Measurements from ENCODE around the gene ZNF92.

The ZNF92 gene

DNA sequence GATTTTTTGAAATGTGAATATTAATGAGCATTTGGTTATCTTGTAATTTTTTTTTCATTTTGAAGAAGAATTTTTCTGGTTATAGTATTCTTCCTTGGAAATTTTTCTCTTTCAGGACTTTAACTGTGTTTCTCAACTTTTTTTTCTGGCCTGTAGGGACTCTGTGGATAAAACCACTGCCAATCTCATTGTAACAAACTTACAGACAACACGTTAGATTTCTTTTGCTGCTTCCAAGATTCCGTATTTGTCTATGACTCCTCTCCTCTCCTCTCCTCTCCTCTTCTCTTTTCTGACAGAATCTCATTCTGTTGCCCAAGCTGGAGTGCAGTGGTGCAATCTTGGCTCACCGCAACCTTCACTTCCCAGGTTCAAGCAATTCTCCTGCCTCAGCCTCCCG lies 19.4 kb upstream of the ZNF92 start:
- DNase-seq (ENCODE audit: extremely low spot score): no peak
- no peak for TF ChIP-seq SUZ12 (IDR thresholded peaks at IDR 0.05)
- TF ChIP-seq, protein P1, sequence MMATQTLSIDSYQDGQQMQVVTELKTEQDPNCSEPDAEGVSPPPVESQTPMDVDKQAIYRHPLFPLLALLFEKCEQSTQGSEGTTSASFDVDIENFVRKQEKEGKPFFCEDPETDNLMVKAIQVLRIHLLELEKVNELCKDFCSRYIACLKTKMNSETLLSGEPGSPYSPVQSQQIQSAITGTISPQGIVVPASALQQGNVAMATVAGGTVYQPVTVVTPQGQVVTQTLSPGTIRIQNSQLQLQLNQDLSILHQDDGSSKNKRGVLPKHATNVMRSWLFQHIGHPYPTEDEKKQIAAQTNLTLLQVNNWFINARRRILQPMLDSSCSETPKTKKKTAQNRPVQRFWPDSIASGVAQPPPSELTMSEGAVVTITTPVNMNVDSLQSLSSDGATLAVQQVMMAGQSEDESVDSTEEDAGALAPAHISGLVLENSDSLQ (IDR thresholded peaks at IDR 0.05): no peak
- no peak for TF ChIP-seq HDGF (IDR thresholded peaks at IDR 0.05; ENCODE audit: borderline replicate concordance)
- no peak for TF ChIP-seq TARDBP (IDR thresholded peaks at IDR 0.05)
- no peak for TF ChIP-seq L3MBTL2 (conservative IDR thresholded peaks at IDR 0.05)
- TF ChIP-seq LEF1 (IDR thresholded peaks at IDR 0.05; ENCODE audit: borderline replicate concordance): no peak
- TF ChIP-seq ELF4 (IDR thresholded peaks at IDR 0.05): no peak
- no peak for TF ChIP-seq ARNT (IDR thresholded peaks at IDR 0.05)
- no peak for TF ChIP-seq NFRKB (IDR thresholded peaks at IDR 0.05)
- ChIA-PET POLR2A (no interaction called here), CTCF (no interaction called here)

DNA sequence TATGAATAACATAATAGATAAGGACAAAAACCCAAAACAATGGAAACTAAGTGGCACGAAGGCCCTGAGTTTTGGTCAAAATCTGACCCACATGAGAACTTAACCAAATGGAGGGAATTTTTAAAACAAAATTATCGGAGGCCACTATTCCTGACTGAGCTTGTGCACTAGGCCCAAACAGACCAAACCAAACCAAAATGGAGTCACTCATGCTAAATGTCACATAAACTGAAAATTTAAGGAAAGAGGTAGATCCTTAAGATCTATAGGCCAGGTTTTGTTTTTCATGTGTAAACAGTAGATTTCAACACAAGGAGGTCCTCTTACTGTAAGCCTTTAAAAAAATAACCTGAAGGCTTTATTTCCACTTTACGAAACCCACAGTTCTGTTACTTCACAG lies 3.8 kb upstream of the ZNF92 start:
- TF ChIP-seq HDGF (IDR thresholded peaks at IDR 0.05; ENCODE audit: borderline replicate concordance): no peak
- TF ChIP-seq TARDBP (IDR thresholded peaks at IDR 0.05): no peak
- TF ChIP-seq ARNT (IDR thresholded peaks at IDR 0.05): no peak
- TF ChIP-seq, protein P1 (IDR thresholded peaks at IDR 0.05): no peak
- no peak for TF ChIP-seq SP1 (IDR thresholded peaks at IDR 0.05)
- no peak for TF ChIP-seq LEF1 (IDR thresholded peaks at IDR 0.05; ENCODE audit: borderline replicate concordance)
- ChIA-PET POLR2A (no interaction called here), CTCF (no interaction called here)
- no peak for DNase-seq (ENCODE audit: extremely low spot score)

DNA sequence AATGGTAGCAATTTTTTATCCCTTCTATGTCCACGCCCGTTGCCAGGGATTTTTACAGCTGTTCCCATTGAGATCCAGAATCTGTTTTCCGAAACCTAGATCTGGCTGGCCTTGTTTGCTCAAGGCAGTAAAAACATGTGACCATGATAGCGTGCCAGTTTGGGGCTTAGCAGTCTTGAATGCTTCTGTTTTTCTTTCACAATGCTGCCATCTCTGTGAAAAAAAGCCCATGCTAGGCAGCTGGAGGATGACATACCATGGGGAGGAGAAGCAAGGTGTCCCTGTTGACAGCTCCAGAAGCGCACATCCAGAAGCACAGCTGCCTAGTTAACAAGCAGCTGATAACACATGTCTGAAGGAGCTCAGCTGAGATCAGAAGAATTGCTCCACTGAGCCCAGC lies 2.2 kb upstream of the ZNF92 start:
- POLR2A ChIA-PET: no interaction called here
- CTCF ChIA-PET: no interaction called here
- no peak for TF ChIP-seq HDGF (IDR thresholded peaks at IDR 0.05; ENCODE audit: borderline replicate concordance)
- TF ChIP-seq ELF4 (IDR thresholded peaks at IDR 0.05): no peak
- TF ChIP-seq TARDBP (IDR thresholded peaks at IDR 0.05): no peak
- TF ChIP-seq SUZ12 (IDR thresholded peaks at IDR 0.05): no peak
- no peak for TF ChIP-seq FOXM1 (IDR thresholded peaks at IDR 0.05; ENCODE audit: borderline replicate concordance)
- no peak for TF ChIP-seq ARNT (IDR thresholded peaks at IDR 0.05)
- no peak for TF ChIP-seq LEF1 (IDR thresholded peaks at IDR 0.05; ENCODE audit: borderline replicate concordance)
- TF ChIP-seq, protein P1 (IDR thresholded peaks at IDR 0.05): no peak
- no peak for TF ChIP-seq NFRKB (IDR thresholded peaks at IDR 0.05)
- no peak for TF ChIP-seq FOXK2 (IDR thresholded peaks at IDR 0.05)
- no peak for TF ChIP-seq BHLHE40 (IDR thresholded peaks at IDR 0.05; ENCODE audit: borderline replicate concordance)
- TF ChIP-seq L3MBTL2 (conservative IDR thresholded peaks at IDR 0.05): no peak
- no peak for TF ChIP-seq ZNF384 (IDR thresholded peaks at IDR 0.05)
- TF ChIP-seq FOXA1 (IDR thresholded peaks at IDR 0.05): no peak
- TF ChIP-seq CTBP1 (IDR thresholded peaks at IDR 0.05; ENCODE audit: borderline replicate concordance): no peak
- TF ChIP-seq SP1 (IDR thresholded peaks at IDR 0.05): no peak
- no peak for DNase-seq (ENCODE audit: extremely low spot score)

DNA sequence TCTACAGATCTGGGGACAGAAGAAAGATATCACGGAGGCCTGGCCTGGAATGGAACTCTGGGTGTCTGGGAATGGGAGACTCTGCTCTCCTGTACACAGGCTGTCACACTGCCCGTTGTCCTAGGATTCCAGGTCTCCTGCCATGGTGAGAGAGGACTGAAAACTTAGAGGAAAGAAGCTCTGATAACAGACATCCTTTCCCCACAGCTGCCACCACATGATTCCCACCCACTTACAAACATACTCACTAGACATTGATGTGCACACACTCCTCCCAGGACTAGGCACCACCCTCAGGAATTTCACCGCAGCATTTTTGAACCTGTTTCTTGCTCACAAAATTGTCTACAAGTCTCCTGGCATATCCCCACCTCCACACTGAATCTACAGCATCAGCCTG lies 5.7 kb downstream of the ZNF92 start:
- POLR2A ChIA-PET: no interaction called here
- DNase-seq (ENCODE audit: extremely low spot score): no peak
- TF ChIP-seq ELF4 (IDR thresholded peaks at IDR 0.05) (no peak), SUZ12 (IDR thresholded peaks at IDR 0.05) (no peak), ZNF384 (IDR thresholded peaks at IDR 0.05) (no peak), ARNT (IDR thresholded peaks at IDR 0.05) (no peak), FOXA1 (IDR thresholded peaks at IDR 0.05) (no peak), SP1 (IDR thresholded peaks at IDR 0.05) (no peak), HDGF (IDR thresholded peaks at IDR 0.05; ENCODE audit: borderline replicate concordance) (no peak), BHLHE40 (IDR thresholded peaks at IDR 0.05; ENCODE audit: borderline replicate concordance) (no peak), FOXK2 (IDR thresholded peaks at IDR 0.05) (no peak), FOXM1 (IDR thresholded peaks at IDR 0.05; ENCODE audit: borderline replicate concordance) (no peak)
- TF ChIP-seq, protein P1 (IDR thresholded peaks at IDR 0.05): no peak
- CTCF ChIA-PET: no interaction called here

DNA sequence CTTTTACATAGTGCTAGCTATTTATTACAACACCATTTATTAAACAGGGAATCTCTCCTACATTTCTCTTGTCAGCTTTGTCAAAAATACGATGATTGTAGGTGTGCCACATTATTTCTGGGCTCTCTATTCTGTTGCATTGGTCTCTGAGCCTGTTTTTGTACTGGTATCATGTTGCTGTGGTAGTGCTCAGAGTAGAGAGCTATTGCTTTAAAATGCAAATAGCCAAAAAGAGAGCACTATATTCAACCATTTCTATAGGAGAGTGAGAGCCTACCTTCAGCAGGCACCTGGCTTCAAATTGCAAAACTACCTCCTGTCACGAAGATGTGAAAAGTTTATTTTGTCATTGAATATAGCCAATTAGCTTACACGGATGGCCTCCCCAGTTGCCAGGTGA lies 8.1 kb downstream of the ZNF92 start:
- no peak for DNase-seq (ENCODE audit: extremely low spot score)
- POLR2A ChIA-PET: interaction anchor here (2.4 kb wide), 1 partner anchor 8 kb away, joined by 15 read pairs; the partner anchor contains the start of gene ZNF92
- TF ChIP-seq CTBP1 (IDR thresholded peaks at IDR 0.05; ENCODE audit: borderline replicate concordance): no peak
- TF ChIP-seq TARDBP (IDR thresholded peaks at IDR 0.05): no peak
- no peak for TF ChIP-seq LEF1 (IDR thresholded peaks at IDR 0.05; ENCODE audit: borderline replicate concordance)
- TF ChIP-seq HDGF (IDR thresholded peaks at IDR 0.05; ENCODE audit: borderline replicate concordance): no peak
- TF ChIP-seq, protein P1 (IDR thresholded peaks at IDR 0.05): no peak
- no peak for TF ChIP-seq FOXA1 (IDR thresholded peaks at IDR 0.05)
- TF ChIP-seq FOXM1 (IDR thresholded peaks at IDR 0.05; ENCODE audit: borderline replicate concordance): no peak
- TF ChIP-seq SP1 (IDR thresholded peaks at IDR 0.05): no peak
- CTCF ChIA-PET: no interaction called here

DNA sequence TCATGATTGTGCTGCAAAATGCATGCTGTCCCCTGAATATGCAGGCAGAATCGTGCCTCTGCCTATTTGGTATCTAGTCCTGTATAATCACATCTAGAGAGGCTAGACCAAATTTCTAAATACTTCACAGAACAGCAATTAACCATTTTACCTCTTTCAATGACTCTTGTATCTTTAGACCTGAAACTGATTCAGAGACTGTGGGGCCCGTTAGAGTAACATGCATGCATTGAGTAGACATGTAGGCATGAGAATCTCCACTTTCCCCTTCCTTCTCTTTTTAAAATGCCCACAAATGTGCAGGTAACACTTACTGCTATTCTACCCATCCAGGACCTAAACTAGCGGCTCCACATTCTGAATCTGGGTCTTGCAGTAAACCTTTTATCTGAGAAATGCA lies 8.8 kb downstream of the ZNF92 start:
- ChIA-PET POLR2A (interaction anchor here (2.4 kb wide), 1 partner anchor 9 kb away, joined by 15 read pairs; the partner anchor contains the start of gene ZNF92), CTCF (no interaction called here)
- no peak for DNase-seq (ENCODE audit: extremely low spot score)
- TF ChIP-seq LEF1 (IDR thresholded peaks at IDR 0.05; ENCODE audit: borderline replicate concordance): no peak
- no peak for TF ChIP-seq FOXK2 (IDR thresholded peaks at IDR 0.05)
- no peak for TF ChIP-seq FOXA1 (IDR thresholded peaks at IDR 0.05)
